Kidney epithelial cell (primary cell): ENCODE data around the gene FOXI2. TPM values are rescaled to one million over a fixed set of nuclear protein-coding genes. Genes with fewer than 3 reads are reported as not detected.

ENCODE experiments used
- DNase-seq: peaks from one replicate; pipeline ENCODE4 v3.0.0-alpha.2; 2010; ENCODE audit warnings: low read depth
- H3K27me3 ChIP-seq: 2 replicates; pipeline ENCODE4 v1.6.0; 2011; ENCODE audit warnings: low read length; ENCODE audit not compliant: control insufficient read depth, insufficient read depth
- H3K36me3 ChIP-seq: 2 replicates; pipeline ENCODE4 v1.5.1; 2011; ENCODE audit warnings: low read length; ENCODE audit not compliant: control insufficient read depth, insufficient read depth
- H3K4me3 ChIP-seq: 2 replicates; pipeline ENCODE4 v1.5.1; 2011; ENCODE audit warnings: low read depth, mild to moderate bottlenecking, control low read depth, low read length
- total RNA-seq: library from RNA; depleted of rRNA; stranded (reverse); fragments of >200 nt; gene quantifications from 2 replicates; pipeline ENCODE4 v1.2.3, GENCODE V29; 2015
- TF ChIP-seq, protein P1 (sequence below): IDR thresholded peaks from 2 replicates; pipeline ENCODE4 v1.5.1; 2011; ENCODE audit warnings: mild to moderate bottlenecking, moderate library complexity, low read length, control low read depth, inconsistent platforms; ENCODE audit not compliant: insufficient read depth, poor library complexity, severe bottlenecking

The FOXI2 gene
- total RNA-seq, 1 donor from 2014 or later = 0.21 TPM

DNA sequence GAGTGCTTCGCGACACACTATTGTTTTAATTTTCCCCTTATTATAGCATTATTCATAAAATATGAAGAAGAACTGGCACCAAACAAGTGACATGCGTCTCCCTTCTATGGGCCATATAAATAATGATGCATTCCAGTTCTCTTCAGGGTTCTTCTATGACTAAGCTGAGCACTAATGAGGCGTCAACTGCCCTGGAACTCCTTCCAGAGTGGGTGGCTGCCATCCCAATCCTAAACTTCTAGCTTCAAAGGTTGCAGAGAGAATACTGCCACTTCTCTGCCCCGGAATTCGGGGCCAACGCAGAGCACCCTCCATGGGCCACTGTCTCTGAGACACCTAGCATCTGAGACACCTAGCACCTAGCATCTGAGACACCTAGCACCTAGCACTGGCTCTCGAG, 37.7 kb upstream of the FOXI2 start:
- Histone ChIP-seq H3K36me3 (no peaks in the 10 kb centered on the region), H3K4me3 (no peak overlapping the region), H3K27me3 (no peaks in the 10 kb centered on the region)
- TF ChIP-seq, protein P1, sequence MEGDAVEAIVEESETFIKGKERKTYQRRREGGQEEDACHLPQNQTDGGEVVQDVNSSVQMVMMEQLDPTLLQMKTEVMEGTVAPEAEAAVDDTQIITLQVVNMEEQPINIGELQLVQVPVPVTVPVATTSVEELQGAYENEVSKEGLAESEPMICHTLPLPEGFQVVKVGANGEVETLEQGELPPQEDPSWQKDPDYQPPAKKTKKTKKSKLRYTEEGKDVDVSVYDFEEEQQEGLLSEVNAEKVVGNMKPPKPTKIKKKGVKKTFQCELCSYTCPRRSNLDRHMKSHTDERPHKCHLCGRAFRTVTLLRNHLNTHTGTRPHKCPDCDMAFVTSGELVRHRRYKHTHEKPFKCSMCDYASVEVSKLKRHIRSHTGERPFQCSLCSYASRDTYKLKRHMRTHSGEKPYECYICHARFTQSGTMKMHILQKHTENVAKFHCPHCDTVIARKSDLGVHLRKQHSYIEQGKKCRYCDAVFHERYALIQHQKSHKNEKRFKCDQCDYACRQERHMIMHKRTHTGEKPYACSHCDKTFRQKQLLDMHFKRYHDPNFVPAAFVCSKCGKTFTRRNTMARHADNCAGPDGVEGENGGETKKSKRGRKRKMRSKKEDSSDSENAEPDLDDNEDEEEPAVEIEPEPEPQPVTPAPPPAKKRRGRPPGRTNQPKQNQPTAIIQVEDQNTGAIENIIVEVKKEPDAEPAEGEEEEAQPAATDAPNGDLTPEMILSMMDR = no peak
- DNase-seq = no peak

DNA sequence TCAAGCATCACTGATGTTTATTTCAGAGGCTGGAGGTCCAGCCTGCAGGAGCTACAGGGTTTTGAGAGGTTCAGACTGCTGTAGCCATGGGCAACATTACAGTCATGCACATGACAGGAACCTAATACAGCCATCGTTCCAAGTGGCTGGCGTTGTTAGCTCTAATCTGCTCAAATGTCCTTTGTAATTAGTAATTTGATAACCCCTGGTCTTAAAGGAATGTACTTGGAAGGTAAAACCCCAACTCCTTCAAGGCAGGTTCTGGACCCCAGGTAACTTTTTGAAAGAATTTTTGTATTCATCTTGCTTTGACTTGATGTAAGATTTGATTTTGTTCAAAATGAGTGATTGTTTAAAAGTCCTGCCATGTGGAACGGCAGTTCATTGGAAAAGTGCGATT, 34.7 kb upstream of the FOXI2 start:
- Histone ChIP-seq H3K36me3 (no peaks in the 10 kb centered on the region), H3K4me3 (no peak overlapping the region), H3K27me3 (no peaks in the 10 kb centered on the region)
- DNase-seq = no peak
- TF ChIP-seq, protein P1 = no peak

DNA sequence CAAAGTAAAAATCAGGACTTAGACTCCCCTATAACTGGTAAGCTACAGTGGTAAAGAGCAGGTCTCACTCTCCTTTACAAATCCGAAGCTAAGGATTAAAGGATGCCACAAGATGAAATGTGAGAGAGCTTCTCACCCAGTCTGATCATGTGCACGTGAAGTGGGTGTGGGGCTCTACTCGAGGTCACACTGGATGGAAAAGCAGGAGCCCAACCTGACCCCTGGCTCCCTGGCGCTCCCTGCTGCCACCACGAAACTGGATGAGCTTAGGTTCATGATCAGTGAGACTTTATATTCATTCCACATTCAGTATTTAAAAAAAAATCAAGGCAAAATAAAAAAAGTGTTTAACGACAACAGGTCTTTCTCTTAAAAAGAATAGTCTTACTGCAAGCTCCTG, 21.7 kb upstream of the FOXI2 start:
- Histone ChIP-seq H3K4me3 (no peak overlapping the region), H3K27me3 (peaks cover 2% of the 10 kb centered on the region), H3K36me3 (no peaks in the 10 kb centered on the region)
- TF ChIP-seq, protein P1 = no peak
- DNase-seq = no peak

DNA sequence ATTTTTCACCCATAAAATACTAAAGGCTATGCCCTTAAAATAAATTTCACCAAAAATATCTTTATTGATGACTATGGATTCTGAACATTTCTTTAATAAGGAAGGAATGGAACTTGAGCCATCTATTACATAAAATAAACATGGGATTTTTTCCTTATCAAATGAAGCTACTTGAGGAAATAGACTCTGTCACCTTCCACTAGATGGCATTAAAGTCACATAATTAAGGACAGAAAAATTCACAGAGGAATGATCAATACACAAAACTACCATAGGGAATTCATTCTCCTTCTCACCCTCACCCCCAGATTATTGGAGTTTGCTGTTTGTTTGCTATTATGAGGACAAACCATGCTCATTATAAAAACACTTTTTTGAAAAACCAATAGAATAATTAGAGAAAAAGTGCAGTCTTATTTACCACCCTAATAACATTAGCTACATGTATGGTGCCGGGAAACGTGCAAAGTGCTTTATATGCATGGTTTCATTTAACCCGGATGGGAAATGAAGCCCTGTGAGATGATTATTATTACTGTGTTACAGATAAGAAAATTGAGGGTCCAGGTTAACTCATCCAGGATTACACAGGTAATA, 21.1 kb upstream of the FOXI2 start:
- no peak for DNase-seq
- Histone ChIP-seq H3K4me3 (no peak overlapping the region), H3K27me3 (peaks cover 2% of the 10 kb centered on the region), H3K36me3 (no peaks in the 10 kb centered on the region)
- TF ChIP-seq, protein P1 = peak; percentile 25

DNA sequence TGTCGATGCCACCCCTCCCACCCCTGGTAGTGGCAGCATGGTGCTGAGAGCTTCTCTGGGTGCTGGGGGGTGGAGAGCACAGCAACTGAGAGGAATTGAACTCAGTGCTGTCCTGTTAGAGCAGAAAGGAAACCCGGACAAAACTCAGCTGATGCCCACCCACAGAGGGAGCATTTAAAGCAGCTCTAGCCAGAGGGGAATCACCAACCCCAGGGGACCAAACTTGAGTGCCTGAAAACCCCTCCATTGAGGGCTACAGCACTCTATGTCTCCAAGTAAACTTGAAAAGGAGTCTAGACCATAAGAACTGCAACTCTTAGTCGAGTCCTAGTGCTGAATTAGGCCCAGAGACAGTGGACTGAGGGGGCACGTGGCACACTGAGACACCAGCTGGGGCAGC, 16.8 kb upstream of the FOXI2 start:
- no peaks in the 10 kb centered on the region for H3K36me3 ChIP-seq
- H3K27me3 ChIP-seq = no peaks in the 10 kb centered on the region
- no peak overlapping the region for H3K4me3 ChIP-seq
- no peak for DNase-seq
- TF ChIP-seq, protein P1 = no peak

DNA sequence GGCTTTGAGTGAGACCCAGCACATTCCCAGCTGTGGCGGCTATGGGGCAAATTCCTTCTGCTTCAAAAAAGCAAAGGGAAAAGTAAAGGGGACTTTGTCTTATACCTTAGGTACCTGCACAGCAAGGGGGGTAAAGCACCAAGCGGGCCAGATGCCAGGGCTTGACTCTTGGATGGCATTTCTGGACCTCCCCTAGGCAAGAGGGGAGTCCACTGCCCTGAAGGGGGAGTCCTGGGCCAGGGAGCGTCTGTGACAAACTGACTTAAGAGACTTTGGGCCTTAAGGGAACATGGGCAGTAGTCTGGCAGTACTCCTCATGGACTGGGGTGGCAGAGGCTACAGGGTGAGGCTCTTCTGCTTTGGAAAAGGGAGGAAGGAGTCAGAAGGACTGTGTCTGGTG, 16.1 kb upstream of the FOXI2 start:
- TF ChIP-seq, protein P1 = no peak
- Histone ChIP-seq H3K36me3 (no peaks in the 10 kb centered on the region), H3K4me3 (no peak overlapping the region), H3K27me3 (no peaks in the 10 kb centered on the region)
- DNase-seq = no peak
